ENCODE measurements around the gene GRB14.
"Not testable (repeated sequence)": the region's sequence is repeated elsewhere in the genome, so short reads cannot be mapped to it uniquely, and the experiment has no call there.

Gene GRB14

GRCh38 chr2:164474873-164475272 is 146.4 kb downstream of the GRB14 start:
- no peaks in the 10 kb centered on the region for H3K4me1 ChIP-seq (ENCODE audit: low read length)
- H3K4me3 ChIP-seq (ENCODE audit: low read length): no peak overlapping the region
- H3K79me2 ChIP-seq (ENCODE audit: low read length): no peaks in the 10 kb centered on the region
- TF ChIP-seq EZH2 (optimal IDR thresholded peaks at IDR 0.05; ENCODE audit: low read depth, low read length) (no peak), CTCF (IDR thresholded peaks at IDR 0.05; ENCODE audit: low read length) (no peak), EZH2phosphoT487 (IDR thresholded peaks at IDR 0.05; ENCODE audit: low read length) (no peak)
- no peaks in the 10 kb centered on the region for H3K9me2 ChIP-seq (replicated peaks; ENCODE audit: insufficient read depth, low read length)
- no peaks in the 10 kb centered on the region for H3F3A ChIP-seq (ENCODE audit: insufficient read depth, low read length)
- H4K20me1 ChIP-seq (ENCODE audit: insufficient read depth, low read length): no peaks in the 10 kb centered on the region
- H3K9ac ChIP-seq (ENCODE audit: low read length): no peak overlapping the region
- H3K27ac ChIP-seq (ENCODE audit: low read length): no peak overlapping the region
- no peak overlapping the region for H2AFZ ChIP-seq (ENCODE audit: low read length)
- DNase-seq: no peak
- H3K36me3 ChIP-seq (replicated peaks; ENCODE audit: insufficient read depth, low read length): no peaks in the 10 kb centered on the region
- no peaks in the 10 kb centered on the region for H3K9me3 ChIP-seq (replicated peaks; ENCODE audit: insufficient read depth, low read length)
- no peak overlapping the region for H3K4me2 ChIP-seq (ENCODE audit: low read depth, low read length)
- no peaks in the 10 kb centered on the region for H3K27me3 ChIP-seq (replicated peaks; ENCODE audit: insufficient read depth, low read length)

- Histone ChIP-seq H4K20me1 (ENCODE audit: insufficient read depth, low read length) (no peaks in the 10 kb centered on the region), H3F3A (ENCODE audit: insufficient read depth, low read length) (no peaks in the 10 kb centered on the region), H3K4me1 (ENCODE audit: low read length) (no peaks in the 10 kb centered on the region), H3K4me3 (ENCODE audit: low read length) (no peak overlapping the region), H3K9me2 (replicated peaks; ENCODE audit: insufficient read depth, low read length) (no peaks in the 10 kb centered on the region), H3K27ac (ENCODE audit: low read length) (no peak overlapping the region), H2AFZ (ENCODE audit: low read length) (no peak overlapping the region), H3K79me2 (ENCODE audit: low read length) (no peaks in the 10 kb centered on the region), H3K4me2 (ENCODE audit: low read depth, low read length) (no peak overlapping the region), H3K27me3 (replicated peaks; ENCODE audit: insufficient read depth, low read length) (no peaks in the 10 kb centered on the region), H3K9ac (ENCODE audit: low read length) (no peak overlapping the region), H3K9me3 (replicated peaks; ENCODE audit: insufficient read depth, low read length) (no peaks in the 10 kb centered on the region), H3K36me3 (replicated peaks; ENCODE audit: insufficient read depth, low read length) (no peaks in the 10 kb centered on the region)
- TF ChIP-seq EZH2phosphoT487 (IDR thresholded peaks at IDR 0.05; ENCODE audit: low read length) (no peak), EZH2 (optimal IDR thresholded peaks at IDR 0.05; ENCODE audit: low read depth, low read length) (no peak), CTCF (IDR thresholded peaks at IDR 0.05; ENCODE audit: low read length) (no peak)
- no peak for DNase-seq
Observed at GRCh38 chr2:164473021-164473420, 148.3 kb downstream of the GRB14 start.

GRCh38 chr2:164465047-164465446 is 156.2 kb downstream of the GRB14 start:
- H3K4me3 ChIP-seq (ENCODE audit: low read length); H3F3A ChIP-seq (ENCODE audit: insufficient read depth, low read length); DNase-seq; H3K4me2 ChIP-seq (ENCODE audit: low read depth, low read length); H3K27me3 ChIP-seq (replicated peaks; ENCODE audit: insufficient read depth, low read length); H3K79me2 ChIP-seq (ENCODE audit: low read length); H3K36me3 ChIP-seq (replicated peaks; ENCODE audit: insufficient read depth, low read length); H3K9me3 ChIP-seq (replicated peaks; ENCODE audit: insufficient read depth, low read length); H3K27ac ChIP-seq (ENCODE audit: low read length); H3K9me2 ChIP-seq (replicated peaks; ENCODE audit: insufficient read depth, low read length); H2AFZ ChIP-seq (ENCODE audit: low read length); H4K20me1 ChIP-seq (ENCODE audit: insufficient read depth, low read length); H3K9ac ChIP-seq (ENCODE audit: low read length); H3K4me1 ChIP-seq (ENCODE audit: low read length): not testable (repeated sequence)

GRCh38 chr2:164464376-164464775 is 156.9 kb downstream of the GRB14 start:
- Histone ChIP-seq H4K20me1 (ENCODE audit: insufficient read depth, low read length) (no peaks in the 10 kb centered on the region), H3F3A (ENCODE audit: insufficient read depth, low read length) (no peaks in the 10 kb centered on the region), H3K4me3 (ENCODE audit: low read length) (no peak overlapping the region), H3K79me2 (ENCODE audit: low read length) (no peaks in the 10 kb centered on the region), H3K9me3 (replicated peaks; ENCODE audit: insufficient read depth, low read length) (no peaks in the 10 kb centered on the region), H3K27ac (ENCODE audit: low read length) (no peak overlapping the region), H3K4me2 (ENCODE audit: low read depth, low read length) (no peak overlapping the region), H3K27me3 (replicated peaks; ENCODE audit: insufficient read depth, low read length) (no peaks in the 10 kb centered on the region), H3K9ac (ENCODE audit: low read length) (no peak overlapping the region), H2AFZ (ENCODE audit: low read length) (no peak overlapping the region), H3K36me3 (replicated peaks; ENCODE audit: insufficient read depth, low read length) (no peaks in the 10 kb centered on the region), H3K4me1 (ENCODE audit: low read length) (no peaks in the 10 kb centered on the region), H3K9me2 (replicated peaks; ENCODE audit: insufficient read depth, low read length) (no peaks in the 10 kb centered on the region)
- no peak for DNase-seq
- TF ChIP-seq CTCF (IDR thresholded peaks at IDR 0.05; ENCODE audit: low read length): no peak
- TF ChIP-seq EZH2phosphoT487 (IDR thresholded peaks at IDR 0.05; ENCODE audit: low read length): no peak

All from MM.1S (cell line).